VCaP (cell line): Measurements from ENCODE around the gene BTBD17.

Experiments used
- H3K27ac ChIP-seq: fragments of 450-650 bp; 2 replicates; pipeline ENCODE4 v1.5.1; 2017
- CTCF ChIP-seq: fragments of 450-650 bp; conservative IDR thresholded peaks from 2 replicates; pipeline ENCODE4 v1.5.1; 2017; ENCODE audit warnings: mild to moderate bottlenecking, moderate library complexity

The BTBD17 gene

GRCh38 chr17:74391771-74392170 lies 30.1 kb upstream of the BTBD17 start:
- TF ChIP-seq CTCF = no peak
- no peak overlapping the region for H3K27ac ChIP-seq

- TF ChIP-seq CTCF = no peak
These were observed 29.3 kb upstream of the BTBD17 start for GRCh38 chr17:74390680-74391653.

GRCh38 chr17:74389937-74390679 lies 28.4 kb upstream of the BTBD17 start:
- TF ChIP-seq CTCF = no peak
- H3K27ac ChIP-seq = no peak overlapping the region

More at GRCh38 chr17:74390680-74391653, 29.3 kb upstream of the BTBD17 start:
- H3K27ac ChIP-seq = no peak overlapping the region

- H3K27ac ChIP-seq = no peak overlapping the region
- no peak for TF ChIP-seq CTCF
These were observed 27.6 kb upstream of the BTBD17 start for GRCh38 chr17:74389084-74389753.

GRCh38 chr17:74387365-74388218 lies 25.9 kb upstream of the BTBD17 start:
- H3K27ac ChIP-seq = no peak overlapping the region
- TF ChIP-seq CTCF = no peak

GRCh38 chr17:74386386-74386785 lies 24.7 kb upstream of the BTBD17 start:
- TF ChIP-seq CTCF = no peak
- H3K27ac ChIP-seq = no peak overlapping the region
